GM21360 (cell line): ENCODE measurements around the gene SERPINB6.
"Not testable (repeated sequence)": the region's sequence is repeated elsewhere in the genome, so short reads cannot be mapped to it uniquely, and the experiment has no call there.

Source experiments
- ATAC-seq: cut with Tn5 transposase; IDR thresholded peaks from one replicate; pipeline ENCODE4 v1.9.1; 2021; ENCODE audit warnings: mild to moderate bottlenecking, moderate library complexity; ENCODE audit not compliant: unreplicated experiment

The SERPINB6 gene

GRCh38 chr6:2977799-2978590 is 6.6 kb upstream of the SERPINB6 start:
- ATAC-seq = no peak

- no peak for ATAC-seq
Observed at GRCh38 chr6:2977290-2977689, 5.9 kb upstream of the SERPINB6 start.

- no peak for ATAC-seq
Observed at GRCh38 chr6:2976571-2977085, 5.3 kb upstream of the SERPINB6 start.

- ATAC-seq = no peak
Observed at GRCh38 chr6:2976060-2976459, 4.7 kb upstream of the SERPINB6 start.

- no peak for ATAC-seq
Observed at GRCh38 chr6:2973676-2974075, 2.3 kb upstream of the SERPINB6 start.

- ATAC-seq = not testable (repeated sequence)
Observed at GRCh38 chr6:2973180-2973579, 1.8 kb upstream of the SERPINB6 start.

- not testable (repeated sequence) for ATAC-seq
Observed at GRCh38 chr6:2972685-2973084, 1.3 kb upstream of the SERPINB6 start.

GRCh38 chr6:2972219-2972487 is 786 bp upstream of the SERPINB6 start:
- not testable (repeated sequence) for ATAC-seq

GRCh38 chr6:2970753-2971419 is 481 bp downstream of the SERPINB6 start:
- ATAC-seq = no peak

- no peak for ATAC-seq
Observed at GRCh38 chr6:2970034-2970685, 1.2 kb downstream of the SERPINB6 start.

- no peak for ATAC-seq
Observed at GRCh38 chr6:2969549-2969948, 1.8 kb downstream of the SERPINB6 start.

- no peak for ATAC-seq
Observed at GRCh38 chr6:2968600-2969135, 2.7 kb downstream of the SERPINB6 start.

- no peak for ATAC-seq
Observed at GRCh38 chr6:2967936-2968335, 3.4 kb downstream of the SERPINB6 start.

GRCh38 chr6:2966347-2966746 is 5.0 kb downstream of the SERPINB6 start:
- no peak for ATAC-seq

- no peak for ATAC-seq
Observed at GRCh38 chr6:2964793-2965505, 6.4 kb downstream of the SERPINB6 start.

GRCh38 chr6:2963756-2964155 is 7.6 kb downstream of the SERPINB6 start:
- no peak for ATAC-seq

GRCh38 chr6:2962636-2963035 is 8.7 kb downstream of the SERPINB6 start:
- ATAC-seq = no peak

- ATAC-seq = no peak
Observed at GRCh38 chr6:2962004-2962403, 9.4 kb downstream of the SERPINB6 start.

- ATAC-seq = no peak
Observed at GRCh38 chr6:2961506-2961905, 9.9 kb downstream of the SERPINB6 start.

- ATAC-seq = no peak
Observed at GRCh38 chr6:2960935-2961334, 10.4 kb downstream of the SERPINB6 start.
